H1 (cell line): ENCODE measurements around the gene TTC4. TPM values are rescaled to one million over a fixed set of nuclear protein-coding genes. Genes with fewer than 3 reads are reported as not detected.

Experiments used
- CTCF ChIA-PET: fragments of 300-600 bp; sonication (Branson Sonifier 250); formaldehyde crosslinking; loops from one replicate; lab custom pipeline; 2021; ENCODE audit not compliant: partially characterized antibody; lab: Charles Lee
- POLR2A ChIA-PET: fragments of 300-600 bp; sonication (Branson Sonifier 250); formaldehyde crosslinking; loops from one replicate; lab custom pipeline; 2021; ENCODE audit warnings: inconsistent platforms; ENCODE audit not compliant: partially characterized antibody; lab: Charles Lee
- DNase-seq, 2 experiments: peaks; one replicate each; pipeline versions ENCODE4 v3.0.0 to v3.0.0-alpha.2; 2010 to 2022; ENCODE audit warnings: low spot score in 2 of 2, low read depth in 1 of 2, mixed read lengths in 1 of 2
- FAIRE-seq: peaks from 2 replicates; lab custom pipeline; 2011; peaks lifted over from hg19 to GRCh38; lab: Jason Lieb, UNC
- H2AFZ ChIP-seq: 2 replicates; pipeline ENCODE4 v1.8.1; 2012; ENCODE audit warnings: low read length, inconsistent platforms
- H2AK5ac ChIP-seq: 2 replicates; pipeline ENCODE4 v1.6.1; 2013; ENCODE audit warnings: low read depth, low read length
- H2BK120ac ChIP-seq: replicated peaks from 2 replicates; pipeline ENCODE3; 2013; ENCODE audit warnings: low read depth, low read length, inconsistent platforms
- H2BK12ac ChIP-seq: 2 replicates; pipeline ENCODE4 v1.6.1; 2013; ENCODE audit warnings: low read depth, low read length
- H2BK15ac ChIP-seq: 2 replicates; pipeline ENCODE4 v1.6.1; 2013; ENCODE audit warnings: low read length
- H2BK20ac ChIP-seq: 2 replicates; pipeline ENCODE4 v1.6.1; 2013; ENCODE audit warnings: low read length
- H2BK5ac ChIP-seq: 2 replicates; pipeline ENCODE4 v1.6.1; 2013; ENCODE audit warnings: low read depth, low read length
- H3K14ac ChIP-seq: 2 replicates; pipeline ENCODE4 v1.6.1; 2013; ENCODE audit warnings: inconsistent platforms; ENCODE audit not compliant: insufficient read length
- H3K18ac ChIP-seq: 2 replicates; pipeline ENCODE4 v1.6.1; 2013; ENCODE audit warnings: low read length; ENCODE audit errors: extremely low read depth
- H3K23ac ChIP-seq: 2 replicates; pipeline ENCODE4 v1.6.1; 2013; ENCODE audit warnings: inconsistent platforms; ENCODE audit not compliant: insufficient read length
- H3K23me2 ChIP-seq: 2 replicates; pipeline ENCODE4 v1.6.1; 2013; ENCODE audit warnings: low read depth, low read length
- H3K27ac ChIP-seq: 2 replicates; pipeline ENCODE4 v1.6.1; 2011; ENCODE audit warnings: low read depth, low read length, inconsistent platforms
- H3K27me3 ChIP-seq, 4 experiments: replicated peaks in 1 of 4; 1 replicate in 1 of 4; 2 replicates in 3 of 4; pipeline versions ENCODE4 v1.6.1 to v1.8.1; 2011 to 2013; ENCODE audit warnings: low read length in 3 of 4, mild to moderate bottlenecking in 3 of 4, inconsistent platforms in 2 of 4, mixed read lengths in 2 of 4, moderate library complexity in 1 of 4; ENCODE audit not compliant: control insufficient read depth in 3 of 4, insufficient read depth in 3 of 4; ENCODE audit errors: extremely low read depth in 1 of 4
- H3K36me3 ChIP-seq, 4 experiments: 2 replicates each; pipeline versions ENCODE4 v1.6.1 to v1.8.1; 2011 to 2013; ENCODE audit warnings: mild to moderate bottlenecking in 4 of 4, low read length in 3 of 4, moderate library complexity in 2 of 4, control low read depth in 1 of 4, inconsistent platforms in 1 of 4; ENCODE audit not compliant: insufficient read depth in 4 of 4, control insufficient read depth in 2 of 4
- H3K4ac ChIP-seq: replicated peaks from 2 replicates; pipeline ENCODE3; 2013; ENCODE audit warnings: low read length, low read depth, mixed read lengths, inconsistent platforms; ENCODE audit not compliant: insufficient read length
- H3K4me1 ChIP-seq, 4 experiments: replicated peaks in 1 of 4; 1 replicate in 1 of 4; 2 replicates in 3 of 4; pipeline versions ENCODE4 v1.6.1 to v1.8.1; 2011 to 2013; ENCODE audit warnings: low read length in 3 of 4, inconsistent platforms in 2 of 4, mixed read lengths in 1 of 4; ENCODE audit not compliant: insufficient read depth in 4 of 4, control insufficient read depth in 3 of 4
- H3K4me2 ChIP-seq, 2 experiments: 2 replicates each; pipeline versions ENCODE4 v1.6.1 to v1.8.1; 2011 to 2013; ENCODE audit warnings: low read depth in 2 of 2, low read length in 2 of 2, control low read depth in 1 of 2, inconsistent platforms in 1 of 2, mild to moderate bottlenecking in 1 of 2; ENCODE audit not compliant: insufficient read depth in 1 of 2
- H3K4me3 ChIP-seq, 4 experiments: fragments of 200-600, 300-600 bp in 1 of 4; sonication (generic), shearing (Covaris generic), sonication (Bioruptor Twin) in 1 of 4; 2 replicates each; pipeline versions ENCODE4 v1.5.1 to v1.8.1; 2011 to 2016; ENCODE audit warnings: low read length in 4 of 4, low read depth in 3 of 4, control low read depth in 2 of 4, inconsistent platforms in 2 of 4, mild to moderate bottlenecking in 2 of 4, mixed read lengths in 1 of 4, moderate library complexity in 1 of 4; ENCODE audit not compliant: insufficient read depth in 2 of 4; ENCODE audit errors: extremely low read depth in 1 of 4
- H3K56ac ChIP-seq: replicated peaks from 2 replicates; pipeline ENCODE3; 2013; ENCODE audit warnings: low read depth, mild to moderate bottlenecking, mixed read lengths, low read length, inconsistent platforms; ENCODE audit not compliant: insufficient read length
- H3K79me1 ChIP-seq: 2 replicates; pipeline ENCODE4 v1.6.1; 2013; ENCODE audit warnings: low read depth, low read length, control low read depth
- H3K79me2 ChIP-seq, 2 experiments: 2 replicates each; pipeline versions ENCODE4 v1.6.1 to v1.8.1; 2012 to 2013; ENCODE audit warnings: low read length in 2 of 2, mild to moderate bottlenecking in 2 of 2, inconsistent platforms in 1 of 2; ENCODE audit not compliant: insufficient read depth in 2 of 2, control insufficient read depth in 1 of 2
- H3K9ac ChIP-seq, 4 experiments: replicated peaks in 1 of 4; 1 replicate in 1 of 4; 2 replicates in 3 of 4; pipeline versions ENCODE4 v1.6.1 to v1.8.1; 2011 to 2013; ENCODE audit warnings: low read depth in 3 of 4, low read length in 3 of 4, control low read depth in 2 of 4, mild to moderate bottlenecking in 2 of 4, moderate library complexity in 2 of 4, inconsistent platforms in 1 of 4; ENCODE audit errors: extremely low read depth in 1 of 4
- H3K9me3 ChIP-seq, 2 experiments: 2 replicates each; pipeline versions ENCODE4 v1.6.1 to v1.8.1; 2012 to 2013; ENCODE audit warnings: mild to moderate bottlenecking in 2 of 2, moderate library complexity in 2 of 2, control low read depth in 1 of 2, inconsistent platforms in 1 of 2, low read depth in 1 of 2, low read length in 1 of 2, mixed read lengths in 1 of 2; ENCODE audit not compliant: insufficient read depth in 2 of 2
- H4K20me1 ChIP-seq, 2 experiments: replicated peaks in 1 of 2; 2 replicates each; pipeline versions ENCODE3 to v1.8.1; 2011 to 2013; ENCODE audit warnings: inconsistent platforms in 2 of 2, low read length in 2 of 2, mild to moderate bottlenecking in 1 of 2; ENCODE audit not compliant: insufficient read depth in 2 of 2, control insufficient read depth in 1 of 2
- H4K5ac ChIP-seq: 2 replicates; pipeline ENCODE4 v1.6.1; 2013; ENCODE audit warnings: low read length, low read depth, mixed read lengths, inconsistent platforms; ENCODE audit not compliant: insufficient read length
- H4K8ac ChIP-seq: 2 replicates; pipeline ENCODE4 v1.8.0; 2013; ENCODE audit warnings: mild to moderate bottlenecking, moderate library complexity, low read length, inconsistent platforms; ENCODE audit not compliant: insufficient read depth; ENCODE audit errors: extremely low read depth
- H4K91ac ChIP-seq: replicated peaks from 2 replicates; pipeline ENCODE3; 2013; ENCODE audit warnings: low read length, mixed read lengths, inconsistent platforms; ENCODE audit not compliant: insufficient read length
- ASH2L ChIP-seq: fragments of 200-600, 300-600 bp; sonication (generic); IDR thresholded peaks from one replicate; pipeline ENCODE4 v1.7.1; 2017; ENCODE audit warnings: low read length
- ATF2 ChIP-seq: IDR thresholded peaks from 2 replicates; pipeline ENCODE4 v1.6.1; 2012; ENCODE audit warnings: low read length, inconsistent platforms
- CTCF ChIP-seq, 3 experiments: IDR thresholded peaks; 1 replicate in 2 of 3; 2 replicates in 1 of 3; pipeline versions ENCODE4 v1.5.1 to v1.6.1; 2011; ENCODE audit warnings: low read length in 3 of 3, mild to moderate bottlenecking in 3 of 3, inconsistent platforms in 2 of 3, low read depth in 1 of 3, moderate library complexity in 1 of 3; ENCODE audit not compliant: insufficient read depth in 1 of 3; ENCODE audit errors: control extremely low read depth in 1 of 3
- GABPA ChIP-seq: IDR thresholded peaks from 2 replicates; pipeline ENCODE4 v1.6.1; 2011; ENCODE audit warnings: mild to moderate bottlenecking, low read length, moderate library complexity, borderline replicate concordance; ENCODE audit not compliant: insufficient read depth
- JUN ChIP-seq: IDR thresholded peaks from 2 replicates; pipeline ENCODE4 v1.6.1; 2011; ENCODE audit warnings: low read depth, mild to moderate bottlenecking, improper control_type of control experiment, low read length
- RAD21 ChIP-seq, 2 experiments: IDR thresholded peaks in 1 of 2; conservative IDR thresholded peaks in 1 of 2; 2 replicates each; pipeline ENCODE4 v1.6.1; 2011; ENCODE audit warnings: low read depth in 2 of 2, low read length in 2 of 2, improper control_type of control experiment in 1 of 2, inconsistent platforms in 1 of 2, mild to moderate bottlenecking in 1 of 2, moderate library complexity in 1 of 2
- TEAD4 ChIP-seq: IDR thresholded peaks from 2 replicates; pipeline ENCODE4 v1.6.1; 2012; ENCODE audit warnings: low read depth, low read length, inconsistent platforms, mixed read lengths
- ZNF274 ChIP-seq: IDR thresholded peaks from 2 replicates; pipeline ENCODE4 v1.7.0; 2012; ENCODE audit warnings: low read length, borderline replicate concordance; ENCODE audit errors: extremely low read depth
- WGBS, 2 experiments: shearing (Covaris generic) in 1 of 2; methylation state at CpG; one replicate each; pipeline versions ENCODE4 v1.1.6 to v1.1.7; 2013 to 2015; ENCODE audit warnings: low lambda C conversion rate in 2 of 2, mixed read lengths in 2 of 2, inconsistent platforms in 1 of 2, low coverage in 1 of 2, missing lambda C conversion rate in 1 of 2; ENCODE audit not compliant: insufficient replicate concordance in 2 of 2, insufficient coverage in 1 of 2, insufficient read length in 1 of 2; ENCODE audit errors: extremely low coverage in 1 of 2, missing lambda C conversion rate in 1 of 2; 5-methylcytosine and 5-hydroxymethylcytosine counted together
- polyA plus RNA-seq, 7 experiments: library from polyadenylated mRNA; depleted of rRNA in 3 of 7; stranded (reverse) in 5 of 7; unstranded in 2 of 7; fragments of >200 nt in 5 of 7; fragments of 200-250 nt in 2 of 7; gene quantifications; 1 replicate in 5 of 7; 2 replicates in 1 of 7; 4 replicates in 1 of 7; pipeline versions ENCODE4 v1.2.1 to v1.2.3, GENCODE V29; 2011 to 2013; ENCODE audit warnings: missing spikeins in 2 of 7, mixed read lengths in 2 of 7
- total RNA-seq: library from RNA; stranded (reverse); fragmentation: NEBNext Ultra II Directional; extraction: Animal tissue kit (Norgen Biotek cat#: 25700); gene quantifications from 2 replicates; pipeline ENCODE4 v1.2.1, GENCODE V29; 2021

The TTC4 gene
- total and polyA plus RNA-seq, 2 of the 8 experiments (the other 6 are each of a cell fraction or from before 2014, with no cell fraction given), result 21.0 to 25.1 TPM

- H2BK12ac ChIP-seq, result no peak overlapping the region
- no peak overlapping the region for H4K91ac ChIP-seq
- H3K27me3 ChIP-seq, result no peaks in the 10 kb centered on the region
- no peaks in the 10 kb centered on the region for H3K79me2 ChIP-seq
- H3K23ac ChIP-seq, result no peak overlapping the region
- no peak overlapping the region for H3K9ac ChIP-seq
- H3K18ac ChIP-seq, result no peak overlapping the region
- H3K79me1 ChIP-seq, result no peaks in the 10 kb centered on the region
- peaks cover 0 to 3% (median 0%) of the 10 kb centered on the region in 4 experiments; a peak in 1 of 7 replicates for H3K4me1 ChIP-seq
- no peaks in the 10 kb centered on the region for H3K9me3 ChIP-seq
- ChIA-PET CTCF (interaction anchor here (0.6 to 6.5 kb wide), 17 partner anchors 9 to 337 kb away, joined by 3 to 70 read pairs (median 3); partner anchors contain the start of gene TTC4), POLR2A (no interaction called here)
- H2AFZ ChIP-seq, result no peak overlapping the region
- no peak overlapping the region for H4K8ac ChIP-seq
- no peak overlapping the region for H2BK5ac ChIP-seq
- DNase-seq (peak; percentile 38 to 95), FAIRE-seq (peak; percentile 69)
- no peak overlapping the region for H2BK120ac ChIP-seq
- no peak overlapping the region for H3K56ac ChIP-seq
- no peak overlapping the region for H2BK15ac ChIP-seq
- H3K4me3 ChIP-seq, result no peak overlapping the region
- no peak overlapping the region for H3K4ac ChIP-seq
- H3K27ac ChIP-seq, result no peak overlapping the region
- H3K36me3 ChIP-seq, result no peaks in the 10 kb centered on the region
- no peak overlapping the region for H4K5ac ChIP-seq
- no peaks in the 10 kb centered on the region for H4K20me1 ChIP-seq
- H2AK5ac ChIP-seq, result no peak overlapping the region
- H2BK20ac ChIP-seq, result no peak overlapping the region
- no peak overlapping the region for H3K14ac ChIP-seq
- WGBS, 2 experiments, result 38% methylated on average over 6 of the region's 6 CpGs; no CpG with 5 or more reads in 1 of the 2 experiments
- no peaks in the 10 kb centered on the region for H3K23me2 ChIP-seq
- no peak overlapping the region for H3K4me2 ChIP-seq
- peak; percentile 36; the same call in 1 of the 2 replicates for TF ChIP-seq GABPA
- peak; percentile 36; the same call in 1 of the 2 replicates for TF ChIP-seq ATF2
- TF ChIP-seq CTCF (IDR thresholded peaks at IDR 0.05; ENCODE audit: control extremely low read depth in 1 of 3, insufficient read depth in 1 of 3, low read depth in 1 of 3, low read length in 3 of 3), result peak; percentile 75 to 97 (median 94)
- TF ChIP-seq RAD21 (IDR thresholded peaks at IDR 0.05 in 1 of 2, conservative IDR thresholded peaks at IDR 0.05 in 1 of 2; ENCODE audit: low read depth in 2 of 2, low read length in 2 of 2), result peak; percentile 96 to 99
- TF ChIP-seq ASH2L, result no peak
- peak; percentile 75 for TF ChIP-seq TEAD4
- TF ChIP-seq ZNF274, result no peak
- TF ChIP-seq JUN, result no peak
Observed at GRCh38 chr1:54671985-54672608, 43.6 kb upstream of the TTC4 start.
